BE2C (cell line): ENCODE measurements around the gene CCL18.
"Not testable (repeated sequence)": the region's sequence is repeated elsewhere in the genome, so short reads cannot be mapped to it uniquely, and the experiment has no call there.

Experiments used
- DNase-seq: peaks from one replicate; pipeline ENCODE4 v3.0.0-alpha.2; 2020
- H3K27me3 ChIP-seq: fragments of 250-450 bp; sonication (Bioruptor Pico); 2 replicates; pipeline ENCODE4 v1.5.1; 2020; ENCODE audit warnings: mild to moderate bottlenecking
- H3K36me3 ChIP-seq: fragments of 250-450 bp; sonication (Bioruptor Pico); 2 replicates; pipeline ENCODE4 v1.5.1; 2020; ENCODE audit warnings: mild to moderate bottlenecking
- H3K4me1 ChIP-seq: fragments of 250-450 bp; sonication (Bioruptor Pico); 2 replicates; pipeline ENCODE4 v1.5.1; 2020
- H3K4me3 ChIP-seq: 2 replicates; pipeline ENCODE4 v1.5.1; 2011; ENCODE audit warnings: low read depth, low read length
- H3K9me3 ChIP-seq: fragments of 250-450 bp; sonication (Bioruptor Pico); 2 replicates; pipeline ENCODE4 v1.5.1; 2020
- TF ChIP-seq, protein P1 (sequence below): IDR thresholded peaks from 2 replicates; pipeline ENCODE4 v1.5.1; 2012; ENCODE audit warnings: mild to moderate bottlenecking, low read depth, low read length

The CCL18 gene

DNA sequence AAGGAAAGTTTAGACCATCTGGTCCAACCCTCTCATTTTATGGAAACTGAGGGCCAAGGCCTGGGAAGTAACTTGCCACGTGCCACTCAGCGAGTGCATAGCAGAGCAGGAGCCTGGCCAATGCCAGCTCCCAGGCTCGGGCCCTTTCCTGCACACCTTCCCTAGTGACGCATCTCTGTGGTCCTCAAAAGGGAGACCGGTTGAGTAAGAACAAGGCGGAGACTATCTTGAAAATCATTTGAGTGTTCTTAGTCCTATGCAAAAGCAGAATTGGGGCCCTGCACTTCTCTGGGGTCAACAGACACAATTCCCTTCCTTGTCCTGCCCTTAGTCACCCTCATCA, 42.4 kb downstream of the CCL18 start:
- H3K4me1 ChIP-seq = no peaks in the 10 kb centered on the region
- H3K4me3 ChIP-seq = no peak overlapping the region
- TF ChIP-seq, protein P1, sequence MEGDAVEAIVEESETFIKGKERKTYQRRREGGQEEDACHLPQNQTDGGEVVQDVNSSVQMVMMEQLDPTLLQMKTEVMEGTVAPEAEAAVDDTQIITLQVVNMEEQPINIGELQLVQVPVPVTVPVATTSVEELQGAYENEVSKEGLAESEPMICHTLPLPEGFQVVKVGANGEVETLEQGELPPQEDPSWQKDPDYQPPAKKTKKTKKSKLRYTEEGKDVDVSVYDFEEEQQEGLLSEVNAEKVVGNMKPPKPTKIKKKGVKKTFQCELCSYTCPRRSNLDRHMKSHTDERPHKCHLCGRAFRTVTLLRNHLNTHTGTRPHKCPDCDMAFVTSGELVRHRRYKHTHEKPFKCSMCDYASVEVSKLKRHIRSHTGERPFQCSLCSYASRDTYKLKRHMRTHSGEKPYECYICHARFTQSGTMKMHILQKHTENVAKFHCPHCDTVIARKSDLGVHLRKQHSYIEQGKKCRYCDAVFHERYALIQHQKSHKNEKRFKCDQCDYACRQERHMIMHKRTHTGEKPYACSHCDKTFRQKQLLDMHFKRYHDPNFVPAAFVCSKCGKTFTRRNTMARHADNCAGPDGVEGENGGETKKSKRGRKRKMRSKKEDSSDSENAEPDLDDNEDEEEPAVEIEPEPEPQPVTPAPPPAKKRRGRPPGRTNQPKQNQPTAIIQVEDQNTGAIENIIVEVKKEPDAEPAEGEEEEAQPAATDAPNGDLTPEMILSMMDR = no peak
- no peaks in the 10 kb centered on the region for H3K36me3 ChIP-seq
- DNase-seq = no peak
- no peaks in the 10 kb centered on the region for H3K9me3 ChIP-seq
- peaks cover 4% of the 10 kb centered on the region for H3K27me3 ChIP-seq

DNA sequence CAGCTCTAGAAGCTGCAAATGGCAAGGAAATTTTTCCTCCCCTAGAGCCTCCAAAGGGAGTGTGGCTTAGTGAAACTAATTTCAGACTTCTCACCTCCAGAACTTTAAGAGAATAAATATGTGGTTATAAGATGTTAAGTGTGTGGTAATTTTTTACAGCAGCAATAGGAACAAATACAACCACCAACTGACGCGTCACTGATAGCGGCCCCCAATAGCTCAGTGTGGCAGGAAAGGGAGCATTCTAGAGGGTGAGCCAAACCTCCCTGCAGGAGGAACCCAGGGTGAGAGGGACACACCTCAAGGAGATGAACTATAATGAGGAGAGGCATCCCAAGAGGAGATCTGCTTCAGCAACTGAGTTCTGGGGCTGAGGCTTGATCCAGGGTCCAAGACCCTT, 43.6 kb downstream of the CCL18 start:
- Histone ChIP-seq H3K27me3 (peaks cover 4% of the 10 kb centered on the region), H3K9me3 (no peaks in the 10 kb centered on the region), H3K4me3 (no peak overlapping the region), H3K36me3 (no peaks in the 10 kb centered on the region), H3K4me1 (no peaks in the 10 kb centered on the region)
- TF ChIP-seq, protein P1 = no peak
- no peak for DNase-seq

DNA sequence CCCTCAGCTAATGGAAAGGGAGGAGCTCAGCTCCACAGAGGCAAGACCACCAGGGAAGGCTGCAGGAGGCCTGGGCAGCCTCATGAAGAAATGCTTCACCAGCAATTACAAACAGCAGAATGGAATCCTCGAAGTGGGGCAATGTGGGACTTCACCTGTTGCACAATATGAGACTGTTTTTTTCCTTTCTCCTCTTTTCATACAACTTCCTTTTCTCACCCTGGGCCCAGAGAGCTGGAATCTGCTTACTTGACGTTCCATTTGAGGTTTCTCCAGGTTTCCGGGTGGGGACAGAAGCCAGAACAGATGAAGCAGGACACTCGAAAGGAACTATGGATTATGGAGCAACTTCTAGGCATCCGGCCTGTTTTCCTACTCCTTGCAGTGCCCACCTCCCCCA, 44.2 kb downstream of the CCL18 start:
- H3K36me3 ChIP-seq, H3K27me3 ChIP-seq, H3K4me1 ChIP-seq, DNase-seq, H3K4me3 ChIP-seq, H3K9me3 ChIP-seq: not testable (repeated sequence)

DNA sequence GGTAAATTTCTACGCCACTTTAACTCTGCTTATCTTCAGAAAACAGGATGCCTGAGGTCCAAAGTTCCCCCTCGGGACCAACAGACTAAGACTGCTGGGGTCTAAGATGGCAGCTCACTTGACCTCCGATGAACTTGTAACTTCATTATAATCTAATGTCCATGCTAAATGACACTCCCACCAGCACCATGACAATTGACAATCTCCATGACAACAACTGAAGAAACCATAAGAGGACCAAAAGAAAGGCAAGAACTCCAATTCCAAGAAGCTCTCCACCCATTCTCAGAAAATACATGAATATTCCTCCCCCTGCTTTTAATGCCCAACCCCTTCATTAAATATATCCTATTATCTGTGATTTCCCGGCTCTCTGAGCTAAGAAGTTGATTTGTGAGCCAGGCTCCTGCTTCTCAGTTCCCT, 47.0 kb downstream of the CCL18 start:
- no peak for DNase-seq

DNA sequence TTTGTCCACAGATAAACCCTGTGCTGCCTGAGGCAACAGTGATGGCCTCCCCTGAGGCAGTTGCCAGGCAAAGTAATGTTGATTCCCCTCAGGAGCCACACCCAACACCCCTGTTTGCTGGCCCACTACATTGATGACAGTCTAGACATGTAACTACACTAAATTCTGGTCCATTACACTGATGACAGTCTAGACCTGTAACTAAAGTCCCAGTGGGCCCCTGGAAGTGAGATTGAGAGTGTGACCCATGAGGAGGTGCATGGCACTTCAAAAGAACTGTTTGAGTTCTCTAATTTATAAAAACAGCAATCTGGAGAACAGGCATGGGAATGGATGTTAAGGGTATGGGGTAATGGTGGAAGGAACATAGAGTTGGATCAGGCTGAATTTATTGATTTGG, 48.5 kb downstream of the CCL18 start:
- H3K4me1 ChIP-seq = no peaks in the 10 kb centered on the region
- TF ChIP-seq, protein P1 = no peak
- no peaks in the 10 kb centered on the region for H3K9me3 ChIP-seq
- no peaks in the 10 kb centered on the region for H3K36me3 ChIP-seq
- peaks cover 4% of the 10 kb centered on the region; the same call in 1 of the 2 replicates for H3K27me3 ChIP-seq
- no peak for DNase-seq
- H3K4me3 ChIP-seq = no peak overlapping the region

More for the DNA sequence above, 47.0 kb downstream of the CCL18 start:
- Histone ChIP-seq H3K4me3 (no peak overlapping the region), H3K4me1 (no peaks in the 10 kb centered on the region), H3K9me3 (no peaks in the 10 kb centered on the region), H3K27me3 (peaks cover 4% of the 10 kb centered on the region), H3K36me3 (no peaks in the 10 kb centered on the region)
- TF ChIP-seq, protein P1 = no peak

DNA sequence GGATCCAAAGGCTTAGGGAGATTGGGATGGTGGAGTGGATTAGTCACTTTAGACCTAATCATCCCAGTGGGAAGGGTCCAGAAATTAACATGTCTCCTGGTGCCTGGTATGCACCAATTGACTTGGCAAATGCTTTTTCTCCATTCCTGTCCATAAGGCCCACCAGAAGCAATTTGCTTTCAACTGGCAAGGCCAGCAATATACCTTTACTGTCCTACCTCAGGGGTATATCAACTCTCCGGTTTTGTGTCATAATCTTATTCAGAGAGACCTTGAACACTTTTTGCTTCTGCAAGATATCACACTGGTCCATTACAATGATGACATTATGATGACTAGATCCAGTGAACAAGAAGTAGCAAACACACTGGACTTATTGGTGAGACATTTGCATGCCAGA, 49.1 kb downstream of the CCL18 start:
- not testable (repeated sequence) for DNase-seq, H3K4me1 ChIP-seq, H3K4me3 ChIP-seq, H3K27me3 ChIP-seq, H3K36me3 ChIP-seq, H3K9me3 ChIP-seq

DNA sequence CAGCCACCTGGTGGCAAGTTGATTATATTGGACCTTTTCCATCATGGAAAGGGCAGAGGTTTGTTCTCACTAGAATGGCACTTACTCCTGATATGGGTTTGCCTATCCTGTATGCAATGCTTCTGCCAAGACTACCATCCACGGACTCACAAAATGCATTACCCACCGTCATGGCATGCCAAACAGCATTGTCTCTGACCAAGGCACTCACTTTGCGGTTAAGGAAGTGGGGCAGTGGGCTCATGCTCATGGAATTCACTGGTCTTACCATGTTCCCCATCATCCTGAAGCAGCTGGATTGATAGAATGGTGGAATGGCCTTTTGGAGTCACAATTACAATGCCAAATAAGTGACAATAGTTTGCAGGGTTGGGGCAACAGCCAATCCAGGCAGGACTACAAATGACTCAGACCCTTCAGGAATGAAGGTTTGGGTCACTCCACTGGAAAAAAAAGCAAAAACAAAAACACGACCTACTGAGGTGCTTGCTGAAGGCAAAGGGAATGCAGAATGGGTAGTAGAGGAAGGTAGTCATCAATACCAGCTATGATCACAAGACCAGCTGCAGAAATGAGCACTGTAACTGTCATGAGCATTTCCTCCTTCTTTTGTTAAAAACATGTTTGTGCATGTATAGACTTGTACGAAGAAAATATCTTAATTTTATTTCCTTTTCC, 51.0 kb downstream of the CCL18 start:
- H3K36me3 ChIP-seq, H3K27me3 ChIP-seq, DNase-seq, H3K9me3 ChIP-seq, H3K4me3 ChIP-seq, H3K4me1 ChIP-seq: not testable (repeated sequence)

DNA sequence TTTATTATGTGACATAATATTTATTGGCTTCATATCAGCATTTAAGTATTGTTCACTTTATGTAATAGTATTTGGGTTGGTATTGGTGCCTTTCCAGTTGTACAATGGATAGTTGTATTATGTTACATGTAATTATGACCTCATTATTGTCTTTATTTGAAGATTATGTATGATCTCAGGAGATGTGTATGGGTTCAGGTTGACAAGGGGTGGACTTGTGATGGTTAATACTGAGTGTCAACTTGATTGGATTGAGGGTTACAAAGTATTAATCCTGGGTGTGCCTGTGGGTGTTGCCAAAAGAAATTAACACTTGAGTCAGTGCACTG, 51.5 kb downstream of the CCL18 start:
- not testable (repeated sequence) for H3K36me3 ChIP-seq, H3K4me1 ChIP-seq, H3K27me3 ChIP-seq, H3K4me3 ChIP-seq, H3K9me3 ChIP-seq, DNase-seq
